ENCODE data around the gene SRRM5. TPM values are rescaled to one million over a fixed set of nuclear protein-coding genes. Genes with fewer than 3 reads are reported as not detected.
"Not testable (repeated sequence)": the region's sequence is repeated elsewhere in the genome, so short reads cannot be mapped to it uniquely, and the experiment has no call there.

SRRM5 gene
- polyA plus RNA-seq, 1 experiment, result 0.07 TPM

DNA sequence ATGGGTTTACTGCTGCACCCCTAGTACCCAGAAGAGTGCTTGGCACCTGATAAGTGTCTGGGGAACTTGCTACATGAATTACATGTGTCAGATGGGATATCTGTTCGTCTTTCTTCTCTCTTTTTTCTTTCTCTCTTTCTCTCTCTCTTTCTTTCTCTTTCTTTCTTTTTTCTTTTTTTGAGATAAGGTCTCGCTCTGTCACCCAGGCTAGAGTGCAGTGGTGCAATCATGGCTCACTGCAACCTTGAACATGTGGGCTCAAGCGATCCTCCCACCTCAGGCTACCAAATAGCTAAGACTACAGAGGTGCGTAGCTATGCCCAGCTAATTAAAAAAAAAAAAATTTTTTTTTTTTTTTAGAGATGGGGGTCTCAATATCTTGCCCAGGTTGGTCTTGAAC, 21.6 kb downstream of the SRRM5 start:
- TF ChIP-seq, protein P1, sequence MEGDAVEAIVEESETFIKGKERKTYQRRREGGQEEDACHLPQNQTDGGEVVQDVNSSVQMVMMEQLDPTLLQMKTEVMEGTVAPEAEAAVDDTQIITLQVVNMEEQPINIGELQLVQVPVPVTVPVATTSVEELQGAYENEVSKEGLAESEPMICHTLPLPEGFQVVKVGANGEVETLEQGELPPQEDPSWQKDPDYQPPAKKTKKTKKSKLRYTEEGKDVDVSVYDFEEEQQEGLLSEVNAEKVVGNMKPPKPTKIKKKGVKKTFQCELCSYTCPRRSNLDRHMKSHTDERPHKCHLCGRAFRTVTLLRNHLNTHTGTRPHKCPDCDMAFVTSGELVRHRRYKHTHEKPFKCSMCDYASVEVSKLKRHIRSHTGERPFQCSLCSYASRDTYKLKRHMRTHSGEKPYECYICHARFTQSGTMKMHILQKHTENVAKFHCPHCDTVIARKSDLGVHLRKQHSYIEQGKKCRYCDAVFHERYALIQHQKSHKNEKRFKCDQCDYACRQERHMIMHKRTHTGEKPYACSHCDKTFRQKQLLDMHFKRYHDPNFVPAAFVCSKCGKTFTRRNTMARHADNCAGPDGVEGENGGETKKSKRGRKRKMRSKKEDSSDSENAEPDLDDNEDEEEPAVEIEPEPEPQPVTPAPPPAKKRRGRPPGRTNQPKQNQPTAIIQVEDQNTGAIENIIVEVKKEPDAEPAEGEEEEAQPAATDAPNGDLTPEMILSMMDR (IDR thresholded peaks at IDR 0.05; ENCODE audit: low read depth, low read length), result no peak
- no peak for DNase-seq (ENCODE audit: low read depth, low spot score)
- ChIA-PET CTCF (no interaction called here), POLR2A (no interaction called here)
- Histone ChIP-seq H3K27me3 (ENCODE audit: control insufficient read depth, insufficient read depth, low read length) (peaks cover 24% of the 10 kb centered on the region), H3K4me3 (ENCODE audit: low read depth, low read length) (no peak overlapping the region), H3K27ac (ENCODE audit: low read depth, low read length) (no peak overlapping the region), H3K9me3 (ENCODE audit: control insufficient read depth, insufficient read depth, low read length) (no peaks in the 10 kb centered on the region)

DNA sequence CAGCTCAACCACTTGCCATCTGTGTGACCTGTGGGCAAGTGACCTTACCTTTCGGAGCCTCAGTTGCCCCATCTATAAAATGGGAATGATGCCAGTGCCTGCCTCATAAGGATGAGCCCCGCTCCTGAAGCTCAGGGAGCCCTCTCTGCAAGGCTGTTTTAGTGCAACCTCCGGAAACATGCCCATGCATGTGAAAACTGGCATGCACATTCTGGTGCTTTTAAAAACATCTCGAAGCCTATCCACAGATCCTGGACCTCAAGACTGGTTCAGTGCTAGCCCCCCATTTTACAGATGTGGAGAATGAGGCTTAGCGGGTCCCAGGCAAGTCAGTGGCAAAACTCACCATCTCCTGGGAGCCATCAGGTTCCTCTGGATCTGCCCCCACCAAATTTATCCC, 22.2 kb downstream of the SRRM5 start:
- TF ChIP-seq, protein P1 (IDR thresholded peaks at IDR 0.05; ENCODE audit: low read depth, low read length), result no peak
- ChIA-PET CTCF (no interaction called here), POLR2A (interaction anchor here (1.4 kb wide), 1 partner anchor 35 kb away, joined by 5 read pairs; no protein-coding TSS in a partner anchor)
- Histone ChIP-seq H3K27me3 (ENCODE audit: control insufficient read depth, insufficient read depth, low read length) (peaks cover 29% of the 10 kb centered on the region), H3K9me3 (ENCODE audit: control insufficient read depth, insufficient read depth, low read length) (no peaks in the 10 kb centered on the region), H3K27ac (ENCODE audit: low read depth, low read length) (no peak overlapping the region), H3K4me3 (ENCODE audit: low read depth, low read length) (no peak overlapping the region)
- DNase-seq (ENCODE audit: low read depth, low spot score), result no peak

DNA sequence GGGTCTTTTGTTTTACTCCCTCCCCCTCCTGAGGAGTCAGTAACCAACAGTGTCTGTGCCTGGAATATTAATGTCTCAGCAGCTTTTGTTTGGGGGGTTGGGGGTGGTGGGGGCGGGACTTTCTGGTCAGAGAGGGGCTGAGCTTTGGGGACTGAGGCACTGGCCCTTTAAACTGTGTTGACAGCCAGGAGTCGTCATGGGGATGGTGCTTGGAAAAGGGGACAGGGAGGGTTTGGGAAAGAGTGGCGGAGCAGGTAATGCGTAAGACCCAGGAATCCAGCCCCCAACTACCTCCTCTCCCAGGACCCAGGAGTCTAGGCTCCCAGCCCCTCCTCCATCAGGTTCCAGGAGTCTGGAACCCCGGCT, 22.6 kb downstream of the SRRM5 start:
- no peak for DNase-seq (ENCODE audit: low read depth, low spot score)
- Histone ChIP-seq H3K4me3 (ENCODE audit: low read depth, low read length) (no peak overlapping the region), H3K9me3 (ENCODE audit: control insufficient read depth, insufficient read depth, low read length) (no peaks in the 10 kb centered on the region), H3K27me3 (ENCODE audit: control insufficient read depth, insufficient read depth, low read length) (peaks cover 32% of the 10 kb centered on the region), H3K27ac (ENCODE audit: low read depth, low read length) (no peak overlapping the region)
- ChIA-PET CTCF (no interaction called here), POLR2A (interaction anchor here (1.4 kb wide), 1 partner anchor 35 kb away, joined by 5 read pairs; no protein-coding TSS in a partner anchor)
- TF ChIP-seq, protein P1 (IDR thresholded peaks at IDR 0.05; ENCODE audit: low read depth, low read length), result no peak

DNA sequence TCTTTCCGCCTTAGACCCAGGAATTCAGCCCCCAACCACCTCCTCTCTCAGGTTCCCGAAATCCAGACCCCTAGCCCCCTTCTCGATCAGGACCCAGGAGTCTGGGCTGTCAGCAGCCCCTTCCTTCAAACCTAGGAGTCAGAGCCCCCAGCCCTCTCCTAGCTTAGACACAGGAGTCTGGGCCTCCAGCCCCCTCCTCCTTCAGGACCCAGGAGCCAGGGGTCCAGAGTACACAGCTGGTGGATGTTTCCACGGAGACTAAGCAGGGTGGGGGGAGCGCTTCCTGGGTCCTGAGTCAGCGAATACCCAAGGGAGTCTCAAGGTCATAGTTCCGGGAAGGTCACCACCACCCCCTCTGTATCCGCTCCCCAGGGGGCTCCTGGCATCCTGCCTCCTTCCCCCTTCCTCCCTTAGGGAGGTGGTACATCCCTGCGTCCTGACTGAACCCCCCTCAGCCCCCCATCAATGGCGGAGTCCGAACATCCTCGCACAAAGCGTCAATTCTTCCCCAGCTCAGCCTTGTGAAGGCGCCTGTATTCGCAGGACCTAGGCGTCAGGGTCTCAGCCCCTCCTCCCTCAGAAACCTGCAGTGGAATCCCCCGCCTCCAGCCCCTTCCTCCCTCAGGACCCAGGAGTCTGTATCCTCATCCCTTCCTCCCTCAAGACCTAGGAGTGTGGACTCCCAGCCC, 23.1 kb downstream of the SRRM5 start:
- H3K27ac ChIP-seq (ENCODE audit: low read depth, low read length), result no peak overlapping the region
- H3K4me3 ChIP-seq (ENCODE audit: low read depth, low read length), result peak overlapping the region; percentile 17
- H3K27me3 ChIP-seq (ENCODE audit: control insufficient read depth, insufficient read depth, low read length), result peaks cover 34% of the 10 kb centered on the region
- no peak for DNase-seq (ENCODE audit: low read depth, low spot score)
- CTCF ChIA-PET, result interaction anchor here (0.7 kb wide), 1 partner anchor 144 kb away, joined by 3 read pairs; no protein-coding TSS in a partner anchor
- POLR2A ChIA-PET, result interaction anchor here (0.6 to 1.4 kb wide), 2 partner anchors 10 to 34 kb away, joined by 3 to 5 read pairs; no protein-coding TSS in a partner anchor
- no peaks in the 10 kb centered on the region for H3K9me3 ChIP-seq (ENCODE audit: control insufficient read depth, insufficient read depth, low read length)
- TF ChIP-seq, protein P1 (IDR thresholded peaks at IDR 0.05; ENCODE audit: low read depth, low read length), result no peak

DNA sequence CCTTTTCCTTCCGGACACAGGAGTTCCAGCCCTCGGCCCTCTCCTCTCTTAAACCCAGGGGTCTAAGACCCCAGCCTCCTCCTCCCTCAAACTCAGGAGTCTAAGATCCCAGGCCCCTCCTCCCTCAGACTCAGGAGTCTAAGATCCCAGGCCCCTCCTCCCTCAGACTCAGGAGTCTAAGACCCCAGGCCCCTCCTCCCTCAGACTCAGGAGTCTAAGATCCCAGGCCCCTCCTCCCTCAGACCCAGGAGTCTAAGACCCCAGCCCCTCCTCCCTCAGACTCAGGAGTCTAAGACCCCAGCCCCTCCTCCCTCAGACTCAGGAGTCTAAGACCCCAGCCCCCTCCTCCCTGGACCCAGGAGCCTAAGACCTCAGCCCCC, 23.7 kb downstream of the SRRM5 start:
- H3K9me3 ChIP-seq (ENCODE audit: control insufficient read depth, insufficient read depth, low read length); DNase-seq (ENCODE audit: low read depth, low spot score); POLR2A ChIA-PET; H3K27ac ChIP-seq (ENCODE audit: low read depth, low read length); H3K4me3 ChIP-seq (ENCODE audit: low read depth, low read length): not testable (repeated sequence)
- H3K27me3 ChIP-seq (ENCODE audit: control insufficient read depth, insufficient read depth, low read length), result peaks cover 40% of the 10 kb centered on the region
- CTCF ChIA-PET, result interaction anchor here (0.7 kb wide), 1 partner anchor 143 kb away, joined by 3 read pairs; no protein-coding TSS in a partner anchor

Measured in AG04450 (cell line).